Stimulated activated naive CD8-positive, alpha-beta T cell treated with anti-CD3 and anti-CD28 coated beads, Interleukin-15, Interleukin-2, amounts not matched to agents 100 U/mL and 50 U/mL, for 24 hours (primary cell): ENCODE data around the gene ANXA11.

ENCODE experiments used
- ATAC-seq: fragments of 150-1000 bp; cut with Tn5 transposase; one replicate; pipeline ENCODE4 v1.10.0; 2021
- DNase-seq: peaks from one replicate; pipeline ENCODE4 v3.0.0; 2021

The ANXA11 gene

DNA sequence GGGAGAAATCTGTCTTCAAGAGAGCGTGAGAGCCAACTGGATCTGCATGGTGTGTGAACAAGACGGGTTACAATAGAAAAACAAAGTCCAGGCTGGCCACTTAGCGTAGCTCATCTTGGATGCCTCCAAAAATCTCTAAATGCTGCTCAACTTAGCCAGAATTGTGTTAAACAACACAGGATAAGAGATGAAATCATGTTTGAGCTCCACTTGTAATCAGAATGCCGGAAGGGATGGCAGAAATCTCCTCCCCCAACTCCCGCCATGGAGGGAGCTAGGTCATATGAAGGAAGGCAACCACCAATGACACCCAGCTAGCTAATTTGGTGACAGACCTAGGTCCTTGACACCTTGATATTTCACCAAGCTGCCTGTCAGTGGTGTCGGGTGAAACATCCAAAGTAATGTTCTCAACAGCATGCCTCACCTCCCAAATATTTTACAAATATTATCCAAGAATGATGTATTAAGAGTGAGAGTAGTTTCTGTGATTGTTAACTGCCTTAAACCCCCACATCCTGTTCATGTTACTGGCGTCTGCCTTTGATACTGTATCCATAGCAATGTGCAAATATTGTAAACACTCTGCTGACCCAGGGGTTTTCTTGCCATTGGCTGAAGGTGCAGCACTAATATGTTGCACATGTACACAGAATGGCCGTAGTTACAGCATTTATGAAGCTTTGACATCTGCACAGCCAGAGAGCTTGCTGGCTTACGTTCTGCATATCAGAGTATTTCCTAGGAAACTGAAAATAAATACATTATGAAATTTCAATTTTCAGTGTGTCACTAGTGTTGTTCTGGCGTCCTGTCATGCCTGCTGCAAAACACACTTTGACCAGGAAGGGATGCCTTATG, 101.0 kb downstream of the ANXA11 start:
- ATAC-seq (no peak), DNase-seq (no peak)
